ENCODE measurements around the gene BLACAT1.

The BLACAT1 gene

GRCh38 chr1:205430696-205431305 is 25.0 kb downstream of the BLACAT1 start:
- TF ChIP-seq CTCF (IDR thresholded peaks at IDR 0.05) (peak; percentile 100), ZFX (IDR thresholded peaks at IDR 0.05; ENCODE audit: borderline replicate concordance) (no peak)
- no peak overlapping the region for H3K27ac ChIP-seq

GRCh38 chr1:205429762-205430695 is 25.8 kb downstream of the BLACAT1 start:
- TF ChIP-seq CTCF (IDR thresholded peaks at IDR 0.05), result no peak
- no peak for TF ChIP-seq ZFX (IDR thresholded peaks at IDR 0.05; ENCODE audit: borderline replicate concordance)
- H3K27ac ChIP-seq, result no peak overlapping the region

- no peak overlapping the region for H3K27ac ChIP-seq
- TF ChIP-seq CTCF (IDR thresholded peaks at IDR 0.05) (no peak), ZFX (IDR thresholded peaks at IDR 0.05; ENCODE audit: borderline replicate concordance) (no peak)
Measured at GRCh38 chr1:205424901-205425600, 30.8 kb downstream of the BLACAT1 start.

- TF ChIP-seq ZFX (IDR thresholded peaks at IDR 0.05; ENCODE audit: borderline replicate concordance), result no peak
- no peak for TF ChIP-seq CTCF (IDR thresholded peaks at IDR 0.05)
- H3K27ac ChIP-seq, result no peak overlapping the region
Measured at GRCh38 chr1:205423814-205424399, 31.9 kb downstream of the BLACAT1 start.

- TF ChIP-seq CTCF (IDR thresholded peaks at IDR 0.05) (peak; percentile 49), ZFX (IDR thresholded peaks at IDR 0.05; ENCODE audit: borderline replicate concordance) (no peak)
- no peak overlapping the region for H3K27ac ChIP-seq
Measured at GRCh38 chr1:205422993-205423642, 32.7 kb downstream of the BLACAT1 start.

- TF ChIP-seq ZFX (IDR thresholded peaks at IDR 0.05; ENCODE audit: borderline replicate concordance) (no peak), CTCF (IDR thresholded peaks at IDR 0.05) (no peak)
- no peak within 1 kb of the TSS for H3K27ac ChIP-seq
Measured at GRCh38 chr1:205421798-205422197, 34.0 kb downstream of the BLACAT1 start, which contains the start of gene LEMD1. TSS of gene LEMD1 (minus strand) at chr1:205422056. CDS start at chr1:205420536, 1,520 bp downstream.

All from 22Rv1 (cell line).